Medulla oblongata (tissue), 1 donor: ENCODE results near the gene OXCT2.

ENCODE experiments used
- DNase-seq: peaks from one replicate; pipeline ENCODE4 v3.0.0-alpha.2; 2015; ENCODE audit errors: extremely low spot score

OXCT2 gene

GRCh38 chr1:39733161-39733560 lies 38.0 kb downstream of the OXCT2 start:
- DNase-seq: peak; percentile 9

- no peak for DNase-seq
Observed at GRCh38 chr1:39732730-39733129, 38.4 kb downstream of the OXCT2 start.

GRCh38 chr1:39729842-39730241 lies 41.3 kb downstream of the OXCT2 start:
- no peak for DNase-seq

- DNase-seq: peak; percentile 9
Observed at GRCh38 chr1:39729030-39729429, 42.1 kb downstream of the OXCT2 start.

GRCh38 chr1:39727932-39728317 lies 43.2 kb downstream of the OXCT2 start:
- no peak for DNase-seq

GRCh38 chr1:39727221-39727931 lies 43.8 kb downstream of the OXCT2 start:
- DNase-seq: no peak

- DNase-seq: no peak
Observed at GRCh38 chr1:39726600-39726999, 44.5 kb downstream of the OXCT2 start.

- no peak for DNase-seq
Observed at GRCh38 chr1:39722495-39722894, 48.7 kb downstream of the OXCT2 start.

GRCh38 chr1:39721664-39722063 lies 49.5 kb downstream of the OXCT2 start:
- DNase-seq: no peak

GRCh38 chr1:39720094-39720999 lies 50.8 kb downstream of the OXCT2 start:
- DNase-seq: peak; percentile 75
